HG03565 (cell line): Measurements from ENCODE around the gene ESYT1.
"Not testable (repeated sequence)": the region's sequence is repeated elsewhere in the genome, so short reads cannot be mapped to it uniquely, and the experiment has no call there.

Experiments used
- ATAC-seq: cut with Tn5 transposase; IDR thresholded peaks from one replicate; pipeline ENCODE4 v1.9.1; 2021; ENCODE audit warnings: mild to moderate bottlenecking, moderate library complexity; ENCODE audit not compliant: unreplicated experiment

The ESYT1 gene

GRCh38 chr12:56104109-56104814 lies 23.8 kb upstream of the ESYT1 start, which contains the start of gene PA2G4:
TSS of gene PA2G4 (plus strand) at chr12:56104559. CDS start at chr12:56104738, 179 bp downstream.
- peak; percentile 92 for ATAC-seq

GRCh38 chr12:56104815-56105608 lies 23.1 kb upstream of the ESYT1 start:
- ATAC-seq, result no peak

DNA sequence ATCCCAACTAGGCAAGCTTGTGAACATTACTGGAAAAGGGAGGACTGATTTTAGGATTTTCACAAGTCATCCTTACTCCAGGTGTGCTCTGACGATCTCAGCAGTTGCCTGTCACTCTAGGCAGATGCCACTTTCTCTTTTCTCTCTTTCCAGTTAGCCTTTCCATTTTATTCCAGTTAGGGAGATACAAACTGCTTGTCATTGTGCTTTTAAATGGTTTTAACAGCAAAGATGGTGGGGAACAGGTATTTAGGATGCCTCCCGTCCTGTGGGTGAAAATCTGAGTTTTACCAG lies 22.5 kb upstream of the ESYT1 start:
- no peak for ATAC-seq

GRCh38 chr12:56107242-56107641 lies 20.8 kb upstream of the ESYT1 start:
- no peak for ATAC-seq

- no peak for ATAC-seq
Observed at GRCh38 chr12:56110571-56110970, 17.5 kb upstream of the ESYT1 start.

- ATAC-seq, result no peak
Observed at GRCh38 chr12:56114084-56114483, 14.0 kb upstream of the ESYT1 start.

DNA sequence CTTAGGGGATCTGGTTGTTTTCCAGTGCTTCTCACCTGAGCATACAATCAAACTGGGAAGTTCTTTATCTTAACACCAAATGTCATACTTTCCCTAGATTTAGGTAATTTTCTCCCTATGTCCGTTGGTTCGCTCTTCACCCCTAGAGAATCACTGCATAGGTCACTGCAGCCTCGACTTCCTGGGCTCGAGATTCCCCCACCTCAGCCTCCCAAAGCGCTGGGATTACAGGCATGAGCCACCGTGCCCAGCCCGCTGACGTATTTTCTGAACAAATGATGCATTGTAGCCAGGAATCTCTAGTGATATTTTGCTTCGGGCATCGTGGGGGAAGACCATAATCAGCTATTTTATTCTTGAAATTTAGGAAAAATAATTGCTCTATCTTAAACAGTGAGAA lies 12.7 kb upstream of the ESYT1 start:
- no peak for ATAC-seq

- peak; percentile 37 for ATAC-seq
Observed at GRCh38 chr12:56116267-56117081, 11.6 kb upstream of the ESYT1 start, which contains the start of gene RPL41. TSS of gene RPL41 (plus strand) at chr12:56116633.

DNA sequence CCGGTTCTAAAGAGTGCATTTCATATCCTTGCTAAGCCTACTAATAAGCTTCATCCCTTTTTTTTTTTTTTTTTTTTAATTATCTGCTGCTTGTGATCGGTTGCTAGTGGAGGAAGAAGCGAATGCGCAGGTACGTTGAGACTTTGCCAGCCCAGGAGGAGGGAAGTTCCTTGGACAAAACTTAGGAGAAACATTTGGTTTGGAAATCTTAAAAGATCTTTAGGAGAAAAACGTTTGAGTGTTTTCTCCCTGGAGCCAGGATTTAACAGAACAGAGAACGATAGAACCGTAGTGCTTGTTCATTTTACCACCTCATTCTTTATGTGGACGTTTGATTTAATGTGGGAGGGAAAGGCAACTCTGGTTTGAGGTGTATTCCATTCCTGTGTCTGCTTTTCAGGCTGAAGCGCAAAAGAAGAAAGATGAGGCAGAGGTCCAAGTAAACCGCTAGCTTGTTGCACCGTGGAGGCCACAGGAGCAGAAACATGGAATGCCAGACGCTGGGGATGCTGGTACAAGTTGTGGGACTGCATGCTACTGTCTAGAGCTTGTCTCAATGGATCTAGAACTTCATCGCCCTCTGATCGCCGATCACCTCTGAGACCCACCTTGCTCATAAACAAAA lies 10.9 kb upstream of the ESYT1 start:
- not testable (repeated sequence) for ATAC-seq

GRCh38 chr12:56117778-56118687 lies 10.0 kb upstream of the ESYT1 start, which contains the start of gene ZC3H10:
TSS of gene ZC3H10 (plus strand) at chr12:56118266. CDS start at chr12:56120563, 2,297 bp downstream.
- peak; percentile 78 for ATAC-seq

DNA sequence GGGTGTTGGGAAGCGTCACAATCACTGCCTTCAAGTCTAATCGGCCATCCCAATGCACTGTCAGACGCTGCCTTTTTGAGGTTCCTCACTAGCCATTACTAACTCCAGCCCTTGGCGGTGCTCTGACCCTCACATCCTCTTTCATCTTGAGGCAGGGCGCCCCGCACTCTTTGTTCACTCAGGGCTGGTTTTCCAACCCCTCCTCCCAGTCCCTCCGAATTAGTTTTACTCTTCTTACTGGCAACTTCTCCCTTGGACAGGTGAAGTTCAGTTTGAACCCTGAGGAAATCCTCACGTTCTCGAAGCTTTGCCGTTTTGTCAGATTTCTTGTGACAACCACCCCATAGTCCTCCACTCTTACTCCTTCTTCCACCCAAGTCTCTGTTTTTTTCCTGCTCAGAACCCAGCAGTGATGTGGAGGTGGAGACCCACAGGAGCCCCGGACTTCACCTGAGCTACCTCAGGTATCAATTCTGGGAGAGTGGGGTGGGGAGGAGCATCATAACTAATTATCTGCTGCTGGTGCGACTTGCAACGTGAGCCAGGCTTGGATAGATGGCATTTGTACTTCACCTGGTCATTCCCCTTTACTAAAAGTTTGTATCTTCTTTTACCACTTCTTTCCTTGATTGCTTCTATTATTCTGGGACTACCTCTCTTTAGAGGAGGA lies 9.2 kb upstream of the ESYT1 start:
- no peak for ATAC-seq

DNA sequence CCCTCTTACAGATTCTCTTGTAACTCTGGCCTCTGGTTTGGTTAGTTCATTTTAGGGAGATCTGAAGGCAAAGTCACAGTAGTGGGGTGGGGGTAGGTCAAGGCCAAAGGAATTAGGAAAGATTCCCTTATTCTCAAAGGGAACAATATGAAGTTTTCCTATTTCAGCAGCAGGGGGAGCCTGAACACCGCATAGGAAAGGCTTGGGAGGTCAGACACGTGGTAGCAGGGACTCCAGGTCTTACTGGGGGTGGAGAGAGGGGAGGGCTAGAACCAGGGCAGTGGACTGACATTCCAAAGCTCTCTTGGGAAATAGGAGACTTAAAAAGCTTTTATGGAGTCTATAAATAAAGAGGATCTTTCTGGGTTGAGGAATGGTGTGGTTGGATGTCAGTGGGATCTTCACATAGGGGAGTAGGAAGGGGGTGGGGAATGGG lies 8.7 kb upstream of the ESYT1 start:
- no peak for ATAC-seq

GRCh38 chr12:56120158-56120846 lies 7.8 kb upstream of the ESYT1 start:
- no peak for ATAC-seq

DNA sequence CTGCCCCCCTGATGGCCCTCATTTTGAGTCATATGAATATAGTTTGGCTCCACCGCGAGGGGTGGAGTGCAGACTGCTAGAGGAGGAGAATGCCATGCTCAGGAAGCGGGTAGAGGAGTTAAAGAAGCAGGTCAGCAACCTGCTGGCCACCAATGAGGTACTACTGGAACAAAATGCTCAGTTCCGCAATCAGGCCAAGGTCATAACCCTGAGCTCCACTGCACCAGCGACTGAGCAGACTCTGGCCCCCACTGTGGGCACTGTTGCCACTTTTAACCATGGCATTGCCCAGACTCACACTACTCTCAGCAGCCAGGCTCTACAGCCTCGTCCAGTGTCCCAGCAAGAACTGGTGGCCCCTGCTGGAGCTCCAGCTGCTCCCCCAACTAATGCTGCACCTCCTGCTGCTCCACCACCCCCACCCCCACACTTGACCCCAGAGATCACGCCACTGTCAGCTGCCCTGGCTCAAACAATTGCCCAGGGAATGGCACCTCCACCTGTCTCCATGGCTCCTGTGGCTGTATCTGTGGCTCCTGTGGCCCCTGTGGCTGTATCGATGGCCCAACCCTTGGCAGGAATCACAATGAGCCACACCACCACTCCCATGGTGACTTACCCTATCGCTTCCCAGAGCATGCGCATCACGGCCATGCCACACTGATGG lies 6.7 kb upstream of the ESYT1 start:
- no peak for ATAC-seq

- no peak for ATAC-seq
Observed at GRCh38 chr12:56122637-56123036, 5.4 kb upstream of the ESYT1 start.

GRCh38 chr12:56124133-56124532 lies 3.9 kb upstream of the ESYT1 start:
- ATAC-seq, result no peak

GRCh38 chr12:56126732-56127239 lies 1.3 kb upstream of the ESYT1 start:
- ATAC-seq, result no peak

- ATAC-seq, result no peak
Observed at GRCh38 chr12:56127485-56127887, 581 bp upstream of the ESYT1 start.
